Osteoblast (primary cell): ENCODE measurements around the gene SDC1. TPM values are rescaled to one million over a fixed set of nuclear protein-coding genes. Genes with fewer than 3 reads are reported as not detected.

Experiments
- DNase-seq: peaks from one replicate; pipeline ENCODE4 v3.0.0; 2011; ENCODE audit warnings: low spot score, mixed read lengths; ENCODE audit not compliant: insufficient read length; ENCODE audit errors: missing footprints
- H2AFZ ChIP-seq: 2 replicates; pipeline ENCODE4 v1.6.0; 2011; ENCODE audit warnings: mild to moderate bottlenecking, low read length
- H3K27ac ChIP-seq: 2 replicates; pipeline ENCODE4 v1.5.1; 2011; ENCODE audit warnings: mild to moderate bottlenecking, low read depth, low read length, moderate library complexity
- H3K27me3 ChIP-seq: 2 replicates; pipeline ENCODE4 v1.6.0; 2012; ENCODE audit warnings: mild to moderate bottlenecking, control low read depth, inconsistent platforms, low read length, moderate library complexity; ENCODE audit not compliant: insufficient read depth
- H3K36me3 ChIP-seq: 2 replicates; pipeline ENCODE4 v1.5.1; 2011; ENCODE audit warnings: mild to moderate bottlenecking, low read length, control low read depth, moderate library complexity; ENCODE audit not compliant: insufficient read depth
- H3K4me1 ChIP-seq: 2 replicates; pipeline ENCODE4 v1.5.1; 2011; ENCODE audit warnings: mild to moderate bottlenecking, low read length, control low read depth, moderate library complexity; ENCODE audit not compliant: insufficient read depth
- H3K4me2 ChIP-seq: 2 replicates; pipeline ENCODE4 v1.6.0; 2011; ENCODE audit warnings: mild to moderate bottlenecking, low read length; ENCODE audit not compliant: insufficient read depth
- H3K4me3 ChIP-seq: fragments of 200-600 bp; sonication (generic); 3 replicates; pipeline ENCODE4 v1.5.1; 2012; ENCODE audit warnings: mild to moderate bottlenecking, low read length, inconsistent platforms; ENCODE audit not compliant: insufficient read depth
- H3K79me2 ChIP-seq: 2 replicates; pipeline ENCODE4 v1.6.0; 2012; ENCODE audit warnings: mild to moderate bottlenecking, low read length, control low read depth, inconsistent platforms; ENCODE audit not compliant: insufficient read depth
- H3K9me3 ChIP-seq: 2 replicates; pipeline ENCODE4 v1.5.1; 2011; ENCODE audit warnings: low read depth, low read length, control low read depth
- H4K20me1 ChIP-seq: 2 replicates; pipeline ENCODE4 v1.6.0; 2012; ENCODE audit warnings: mild to moderate bottlenecking, low read length, control low read depth; ENCODE audit not compliant: insufficient read depth
- total RNA-seq: library from RNA; depleted of rRNA; stranded (reverse); fragments of >200 nt; gene quantifications from 2 replicates; pipeline ENCODE4 v1.2.3, GENCODE V29; 2012
- TF ChIP-seq, protein P1 (sequence below): IDR thresholded peaks from 2 replicates; pipeline ENCODE4 v1.5.1; 2011; ENCODE audit warnings: mild to moderate bottlenecking, low read depth, low read length, moderate library complexity; ENCODE audit errors: extremely low read depth

The SDC1 gene
- total RNA-seq, 1 donor = 7.6 TPM

DNA sequence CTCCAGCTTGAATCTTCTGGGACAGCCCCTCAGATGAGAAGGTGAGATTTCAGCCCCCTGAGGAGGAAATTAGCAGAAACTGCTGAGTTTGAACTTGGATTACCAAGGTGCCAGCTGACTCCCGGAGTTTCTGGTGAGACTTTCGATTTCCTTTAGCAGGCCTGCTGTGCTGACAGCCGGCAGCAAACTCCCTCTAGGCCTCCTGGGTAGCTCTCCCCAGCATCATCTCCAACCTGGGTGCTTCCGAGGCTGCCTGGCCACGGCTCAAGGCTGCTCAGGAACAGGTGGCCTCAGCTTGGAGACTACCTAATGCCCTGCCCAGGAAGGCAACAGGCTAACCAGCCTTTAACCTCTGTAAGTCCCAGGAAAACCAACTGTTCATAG, 16.5 kb downstream of the SDC1 start:
- no peaks in the 10 kb centered on the region for H3K36me3 ChIP-seq
- peak overlapping the region; percentile 10 for H3K4me2 ChIP-seq
- H3K27me3 ChIP-seq = no peaks in the 10 kb centered on the region
- DNase-seq = no peak
- H3K79me2 ChIP-seq = no peaks in the 10 kb centered on the region
- no peaks in the 10 kb centered on the region for H3K9me3 ChIP-seq
- TF ChIP-seq, protein P1, sequence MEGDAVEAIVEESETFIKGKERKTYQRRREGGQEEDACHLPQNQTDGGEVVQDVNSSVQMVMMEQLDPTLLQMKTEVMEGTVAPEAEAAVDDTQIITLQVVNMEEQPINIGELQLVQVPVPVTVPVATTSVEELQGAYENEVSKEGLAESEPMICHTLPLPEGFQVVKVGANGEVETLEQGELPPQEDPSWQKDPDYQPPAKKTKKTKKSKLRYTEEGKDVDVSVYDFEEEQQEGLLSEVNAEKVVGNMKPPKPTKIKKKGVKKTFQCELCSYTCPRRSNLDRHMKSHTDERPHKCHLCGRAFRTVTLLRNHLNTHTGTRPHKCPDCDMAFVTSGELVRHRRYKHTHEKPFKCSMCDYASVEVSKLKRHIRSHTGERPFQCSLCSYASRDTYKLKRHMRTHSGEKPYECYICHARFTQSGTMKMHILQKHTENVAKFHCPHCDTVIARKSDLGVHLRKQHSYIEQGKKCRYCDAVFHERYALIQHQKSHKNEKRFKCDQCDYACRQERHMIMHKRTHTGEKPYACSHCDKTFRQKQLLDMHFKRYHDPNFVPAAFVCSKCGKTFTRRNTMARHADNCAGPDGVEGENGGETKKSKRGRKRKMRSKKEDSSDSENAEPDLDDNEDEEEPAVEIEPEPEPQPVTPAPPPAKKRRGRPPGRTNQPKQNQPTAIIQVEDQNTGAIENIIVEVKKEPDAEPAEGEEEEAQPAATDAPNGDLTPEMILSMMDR = no peak
- peaks cover 3% of the 10 kb centered on the region for H3K4me1 ChIP-seq
- H3K27ac ChIP-seq = no peak overlapping the region
- no peak overlapping the region for H3K4me3 ChIP-seq
- H4K20me1 ChIP-seq = no peaks in the 10 kb centered on the region
- H2AFZ ChIP-seq = peak overlapping the region; percentile 89

GRCh38 chr2:20207051-20207450, 17.9 kb downstream of the SDC1 start:
- no peaks in the 10 kb centered on the region for H3K36me3 ChIP-seq
- H3K9me3 ChIP-seq = no peaks in the 10 kb centered on the region
- no peaks in the 10 kb centered on the region for H4K20me1 ChIP-seq
- no peak for DNase-seq
- H3K27ac ChIP-seq = no peak overlapping the region
- H3K4me1 ChIP-seq = peaks cover 3% of the 10 kb centered on the region
- no peaks in the 10 kb centered on the region for H3K27me3 ChIP-seq
- H3K79me2 ChIP-seq = no peaks in the 10 kb centered on the region
- TF ChIP-seq, protein P1 = no peak
- no peak overlapping the region for H2AFZ ChIP-seq
- H3K4me2 ChIP-seq = no peak overlapping the region
- no peak overlapping the region for H3K4me3 ChIP-seq

GRCh38 chr2:20205915-20206524, 18.9 kb downstream of the SDC1 start:
- no peaks in the 10 kb centered on the region for H3K79me2 ChIP-seq
- no peaks in the 10 kb centered on the region for H3K27me3 ChIP-seq
- no peak overlapping the region for H3K4me2 ChIP-seq
- H3K4me1 ChIP-seq = peaks cover 3% of the 10 kb centered on the region
- DNase-seq = no peak
- no peaks in the 10 kb centered on the region for H4K20me1 ChIP-seq
- H3K27ac ChIP-seq = no peak overlapping the region
- no peaks in the 10 kb centered on the region for H3K9me3 ChIP-seq
- H2AFZ ChIP-seq = no peak overlapping the region
- no peaks in the 10 kb centered on the region for H3K36me3 ChIP-seq
- TF ChIP-seq, protein P1 = no peak
- no peak overlapping the region for H3K4me3 ChIP-seq

DNA sequence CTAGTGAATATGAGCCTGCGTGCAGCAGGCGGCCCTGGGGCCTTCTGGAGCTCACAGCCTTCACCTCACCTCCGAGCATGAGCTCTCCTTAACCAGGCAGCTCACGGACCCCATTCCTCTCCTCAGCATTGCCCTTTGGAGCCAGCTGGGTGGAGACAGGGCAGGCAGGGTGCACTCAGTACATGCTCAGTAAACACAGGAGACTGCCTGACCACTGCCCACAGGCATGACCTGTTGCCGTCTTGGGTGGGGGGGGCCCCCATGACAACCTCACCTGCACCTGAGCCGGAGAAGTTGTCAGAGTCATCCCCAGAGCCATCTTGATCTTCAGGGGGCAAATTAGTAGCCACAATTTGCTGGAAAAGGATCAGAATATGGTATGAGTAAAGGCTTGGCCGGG, 19.9 kb downstream of the SDC1 start:
- H3K36me3 ChIP-seq = no peaks in the 10 kb centered on the region
- H3K4me1 ChIP-seq = peaks cover 3% of the 10 kb centered on the region
- H3K4me2 ChIP-seq = no peak overlapping the region
- H2AFZ ChIP-seq = no peak overlapping the region
- TF ChIP-seq, protein P1 = no peak
- H4K20me1 ChIP-seq = no peaks in the 10 kb centered on the region
- no peaks in the 10 kb centered on the region for H3K9me3 ChIP-seq
- H3K27ac ChIP-seq = no peak overlapping the region
- no peak overlapping the region for H3K4me3 ChIP-seq
- DNase-seq = no peak
- H3K27me3 ChIP-seq = no peaks in the 10 kb centered on the region
- no peaks in the 10 kb centered on the region for H3K79me2 ChIP-seq
